NCI-H128 (cell line): ENCODE data around the gene NDUFS8.

Experiments used
- DNase-seq: peaks from one replicate; lab custom pipeline; 2025; ENCODE audit not compliant: unreplicated experiment; lab: John Stamatoyannopoulos, UW

The NDUFS8 gene

GRCh38 chr11:68035266-68035876, 4.9 kb downstream of the NDUFS8 start:
- DNase-seq, result no peak

GRCh38 chr11:68036141-68036716, 5.7 kb downstream of the NDUFS8 start:
- no peak for DNase-seq

- no peak for DNase-seq
Observed at GRCh38 chr11:68036717-68037239, 6.3 kb downstream of the NDUFS8 start.

GRCh38 chr11:68037411-68038225, 7.1 kb downstream of the NDUFS8 start:
- DNase-seq, result no peak

GRCh38 chr11:68038226-68038717, 7.8 kb downstream of the NDUFS8 start:
- DNase-seq, result no peak

GRCh38 chr11:68038718-68039525, 8.4 kb downstream of the NDUFS8 start, which contains the start of gene TCIRG1:
TCIRG1 (plus strand) TSS chr11:68039025; CDS start chr11:68041272, 2,247 bp downstream.
- DNase-seq, result no peak

- DNase-seq, result no peak
Observed at GRCh38 chr11:68039526-68040086, 9.1 kb downstream of the NDUFS8 start.

- DNase-seq, result no peak
Observed at GRCh38 chr11:68040101-68040956, 9.8 kb downstream of the NDUFS8 start.

GRCh38 chr11:68040957-68041591, 10.6 kb downstream of the NDUFS8 start:
- DNase-seq, result no peak

- no peak for DNase-seq
Observed at GRCh38 chr11:68041617-68042218, 11.2 kb downstream of the NDUFS8 start.

- DNase-seq, result no peak
Observed at GRCh38 chr11:68042219-68043028, 11.9 kb downstream of the NDUFS8 start.

- DNase-seq, result no peak
Observed at GRCh38 chr11:68043029-68043348, 12.5 kb downstream of the NDUFS8 start.

- DNase-seq, result no peak
Observed at GRCh38 chr11:68043349-68044144, 13.1 kb downstream of the NDUFS8 start.

GRCh38 chr11:68044145-68044813, 13.8 kb downstream of the NDUFS8 start:
- DNase-seq, result no peak

- no peak for DNase-seq
Observed at GRCh38 chr11:68044898-68045351, 14.4 kb downstream of the NDUFS8 start.

GRCh38 chr11:68047437-68048290, 17.2 kb downstream of the NDUFS8 start:
- no peak for DNase-seq
